ENCODE data around the gene GRK5.

GRCh38 chr10:119358152-119358512 is 150.8 kb downstream of the GRK5 start:
- TF ChIP-seq GATA2 (IDR thresholded peaks at IDR 0.05; ENCODE audit: low read depth, low read length) (no peak), GATA3 (IDR thresholded peaks at IDR 0.05; ENCODE audit: low read depth, low read length) (no peak)

All from SH-SY5Y (cell line).